Stimulated activated CD8-positive, alpha-beta memory T cell treated with anti-CD3 and anti-CD28 coated beads, Interleukin-4, amount 100 ng/mL, for 4 hours (primary cell): ENCODE data around the gene ZNF609.
"Not testable (repeated sequence)": the region's sequence is repeated elsewhere in the genome, so short reads cannot be mapped to it uniquely, and the experiment has no call there.

Experiments
- DNase-seq, 2 donors: peaks; one replicate each; pipeline ENCODE4 v3.0.0-alpha.2; 2020; ENCODE audit warnings: low read depth in 2 of 2, low spot score in 1 of 2

ZNF609 gene

DNA sequence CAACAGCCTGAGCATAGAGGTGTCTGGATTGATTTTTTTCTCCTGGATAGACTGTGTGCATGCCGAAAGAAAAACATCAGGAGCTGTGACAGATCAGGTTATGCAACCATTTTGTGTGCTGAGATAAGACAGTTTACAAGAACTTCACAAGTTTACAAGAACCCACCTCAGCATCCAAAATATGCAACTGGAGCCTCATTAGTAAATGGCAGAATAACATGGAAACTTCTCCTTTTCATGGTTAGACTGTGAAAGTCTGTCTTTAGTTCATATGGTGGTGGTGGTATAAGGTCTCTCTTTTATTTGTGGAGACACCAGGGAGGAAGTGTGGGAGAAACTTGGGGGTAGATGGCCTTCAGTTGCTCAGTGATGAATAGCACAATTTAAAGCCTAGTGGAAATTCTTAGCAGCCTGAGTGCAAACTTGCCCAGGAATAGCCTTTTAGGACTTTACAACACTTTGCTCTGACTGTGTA, 3.7 kb upstream of the ZNF609 start:
- DNase-seq = no peak

DNA sequence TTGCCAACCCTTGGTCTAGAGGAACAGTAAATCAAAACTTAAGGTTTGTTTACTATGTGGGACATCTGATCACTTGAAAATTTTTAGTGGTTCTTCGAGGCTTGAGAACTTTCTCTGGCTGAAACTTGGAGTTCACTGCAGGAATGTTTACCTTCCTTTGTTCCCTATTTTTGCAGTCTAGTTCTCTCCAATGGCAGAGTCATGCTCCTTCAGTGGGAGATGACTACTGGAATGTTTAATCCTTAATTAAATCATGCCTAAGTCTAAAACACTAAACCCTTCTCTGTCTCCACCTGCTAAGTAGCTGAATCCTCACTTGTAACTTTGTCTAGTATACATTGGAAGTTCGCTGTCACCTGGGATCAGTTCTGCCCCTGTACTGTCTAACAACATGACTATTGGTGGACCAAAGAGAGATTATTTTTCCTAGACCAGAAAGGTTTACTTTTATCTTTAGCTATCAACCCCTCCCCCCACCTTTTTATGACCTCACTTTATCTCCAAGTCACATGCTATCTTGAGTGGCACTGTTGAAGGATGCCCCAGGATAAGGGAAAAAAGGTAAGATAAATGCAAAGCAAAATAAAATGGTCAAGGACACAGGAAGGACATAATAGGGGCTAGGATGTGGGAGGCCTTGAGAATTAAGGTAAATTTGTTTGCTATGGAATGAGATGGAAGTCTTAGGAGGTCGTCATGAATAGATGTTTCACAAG, 1.2 kb upstream of the ZNF609 start:
- DNase-seq = no peak

DNA sequence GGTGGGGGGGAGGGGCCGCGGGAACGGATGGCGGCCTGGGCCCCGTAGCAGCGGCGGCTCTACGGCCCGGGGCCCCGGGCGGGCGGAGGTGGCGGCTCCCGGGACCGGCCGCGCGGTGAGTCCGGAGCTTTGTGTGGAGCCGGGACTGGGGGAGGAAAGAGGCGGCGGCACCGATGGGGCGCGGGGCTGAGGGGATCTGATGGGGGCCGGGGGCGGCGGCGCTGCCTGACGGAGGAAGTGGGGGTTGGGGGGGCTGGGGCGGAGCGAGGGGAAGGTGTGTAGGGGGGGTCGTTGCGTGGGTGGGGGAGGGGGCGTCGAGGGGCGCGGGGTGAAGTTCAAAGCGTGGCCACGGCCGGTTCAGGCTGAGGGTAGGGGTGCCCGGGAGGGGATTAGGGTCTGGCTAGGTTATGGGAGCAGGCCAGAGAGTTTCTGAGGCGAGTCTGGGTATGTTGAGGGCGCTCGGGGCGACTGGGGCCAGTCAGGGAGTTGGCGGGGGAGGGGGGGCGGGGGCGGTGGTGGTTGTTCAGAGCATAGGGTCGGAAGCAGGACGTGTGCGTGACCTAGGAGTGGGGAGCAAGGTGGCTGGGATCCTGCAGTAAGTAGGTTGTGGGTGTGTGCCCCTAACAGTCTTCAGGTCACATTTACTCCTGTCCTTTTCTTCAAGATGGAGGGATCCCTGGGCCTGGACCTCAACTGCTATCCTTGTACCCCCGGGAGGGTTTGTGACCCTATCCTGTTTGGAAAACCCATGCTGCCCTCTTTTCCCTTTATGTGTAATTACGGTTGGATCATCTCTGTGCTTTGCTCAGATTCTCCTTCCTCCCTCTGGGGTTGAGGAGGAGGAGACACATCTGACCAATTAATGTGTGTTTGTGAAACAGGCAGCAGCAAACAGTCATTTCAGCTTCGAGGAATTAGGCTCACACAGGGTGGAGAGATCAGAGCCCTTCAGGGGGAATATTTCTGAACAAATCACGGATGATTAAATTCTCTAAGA, 644 bp downstream of the ZNF609 start:
- DNase-seq = peak in 1 of 2 donors; percentile 11

DNA sequence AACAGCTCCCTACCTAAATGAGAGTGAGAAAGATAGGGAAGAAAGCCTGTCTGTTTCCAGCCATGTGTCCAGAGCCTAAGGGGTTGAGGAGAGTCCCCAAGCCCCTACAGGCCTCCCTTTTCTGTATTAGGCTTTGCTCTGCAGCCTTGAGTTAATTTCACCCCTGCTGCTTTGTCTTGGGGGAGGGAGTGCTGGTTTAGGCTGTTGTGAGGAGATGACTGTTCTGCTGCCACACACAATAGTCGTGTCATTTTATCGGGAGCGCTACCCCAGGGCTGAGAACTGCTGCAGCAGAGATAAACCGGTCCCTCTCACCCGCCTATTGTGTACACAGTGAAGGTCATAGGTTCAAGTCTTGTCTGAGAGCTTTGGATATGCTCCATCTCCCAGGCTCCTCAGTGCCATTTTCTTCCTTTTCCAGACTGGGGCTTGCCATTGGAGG, 1.4 kb downstream of the ZNF609 start:
- DNase-seq = no peak

DNA sequence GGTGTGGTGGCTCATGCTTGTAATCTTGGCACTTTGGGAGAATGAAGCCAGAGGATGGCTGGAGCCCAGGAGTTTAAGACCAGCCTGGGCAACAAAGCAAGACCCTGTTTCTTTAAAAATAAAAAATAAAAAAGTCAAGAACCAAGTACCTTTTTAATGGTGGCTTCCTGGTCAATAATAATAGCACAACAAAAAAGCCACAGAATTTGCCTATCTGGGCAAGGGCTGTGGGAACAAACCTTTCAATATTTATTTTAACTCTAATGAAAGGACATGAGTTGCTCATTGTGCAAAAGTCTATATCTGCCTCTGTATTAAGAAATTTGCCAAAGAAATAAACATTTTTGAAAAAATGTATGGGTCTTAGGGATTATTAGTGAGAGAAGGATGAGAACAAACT, 2.1 kb downstream of the ZNF609 start:
- DNase-seq = no peak

DNA sequence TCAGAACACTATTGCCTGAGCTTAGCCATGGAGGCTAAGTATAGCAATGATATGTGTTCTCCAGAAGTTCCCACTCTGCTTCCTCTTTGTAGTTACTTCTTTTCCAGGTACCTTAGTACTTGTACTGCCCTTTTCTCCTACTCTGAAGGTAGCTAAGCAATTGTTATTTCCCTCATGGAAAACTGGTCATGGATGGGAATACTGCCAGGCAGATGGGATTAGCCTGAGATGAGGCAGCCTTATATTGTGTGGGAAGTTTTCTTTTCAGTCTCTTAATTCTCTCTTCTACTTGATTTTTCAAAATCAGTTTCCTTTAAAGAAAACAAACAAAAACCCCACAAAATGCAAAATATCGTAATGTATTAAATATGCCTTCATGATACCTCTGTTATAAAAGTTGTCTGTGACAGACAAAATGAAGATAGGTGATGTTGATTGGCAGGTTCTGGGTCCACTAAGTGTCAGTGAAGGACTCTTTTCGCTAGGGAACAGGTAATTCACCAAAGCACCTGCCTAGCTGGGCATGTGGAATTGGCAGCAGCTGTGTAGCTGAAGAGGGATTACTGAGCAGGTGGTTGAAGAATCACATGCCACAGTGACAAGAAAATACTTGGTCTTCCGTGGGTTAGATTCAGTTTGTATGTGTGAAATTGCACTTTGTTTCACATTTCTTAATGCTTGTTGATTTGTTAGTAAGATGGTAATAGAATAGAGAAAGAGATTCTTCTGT, 4.1 kb downstream of the ZNF609 start:
- DNase-seq = no peak

DNA sequence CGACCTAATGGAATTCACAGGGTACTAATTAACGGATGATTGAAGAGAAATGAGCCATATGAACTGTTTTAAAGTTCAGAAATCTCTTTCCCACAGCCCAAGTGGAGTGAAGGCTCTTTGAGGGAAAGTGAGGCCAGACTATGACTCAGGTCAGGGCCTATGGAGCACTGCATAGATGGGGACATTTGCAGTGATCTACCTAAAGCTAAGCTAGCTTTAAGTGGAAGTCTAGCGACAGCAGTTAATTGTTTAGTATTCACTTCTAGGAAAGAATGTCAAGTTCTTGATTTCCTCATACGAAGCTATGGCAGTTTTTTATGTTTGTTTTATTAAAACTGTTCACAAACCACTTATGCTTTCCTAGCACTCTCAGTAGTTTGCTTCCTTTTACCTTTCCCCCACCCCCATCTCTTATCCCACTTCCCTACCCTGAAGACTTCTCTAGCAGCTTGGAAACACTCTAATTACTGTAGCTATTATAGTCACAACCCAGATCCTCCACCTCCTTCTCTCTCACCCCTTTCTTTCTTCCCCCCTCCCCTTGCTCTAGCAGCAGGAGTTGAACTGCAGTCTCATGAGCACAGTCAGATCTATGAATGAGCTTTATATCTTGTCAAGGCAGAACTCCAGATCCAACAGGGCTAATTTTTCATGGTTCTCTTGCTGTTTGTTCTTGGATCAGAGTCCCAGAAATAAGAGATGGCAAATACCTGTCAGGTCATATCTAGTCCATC, 6.2 kb downstream of the ZNF609 start:
- no peak for DNase-seq

DNA sequence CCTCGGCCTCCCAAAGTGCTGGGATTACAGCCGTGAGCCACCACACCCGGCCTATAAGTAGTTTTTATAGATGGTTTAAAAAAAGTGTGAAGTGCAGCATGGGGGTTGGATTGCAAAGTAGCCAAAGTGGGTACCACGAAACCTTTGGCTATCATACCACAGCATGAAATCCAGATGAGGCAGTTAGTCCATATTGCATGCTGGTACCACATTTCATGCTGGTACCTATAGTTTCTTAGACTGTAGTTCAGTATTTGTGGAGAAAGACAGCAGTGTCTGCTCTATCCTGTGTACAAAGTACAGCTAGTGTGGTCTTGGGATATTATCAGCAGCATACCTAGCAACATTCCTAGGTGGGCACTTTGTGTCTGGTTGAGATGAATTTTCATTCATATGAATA, 11.8 kb downstream of the ZNF609 start:
- DNase-seq = no peak

DNA sequence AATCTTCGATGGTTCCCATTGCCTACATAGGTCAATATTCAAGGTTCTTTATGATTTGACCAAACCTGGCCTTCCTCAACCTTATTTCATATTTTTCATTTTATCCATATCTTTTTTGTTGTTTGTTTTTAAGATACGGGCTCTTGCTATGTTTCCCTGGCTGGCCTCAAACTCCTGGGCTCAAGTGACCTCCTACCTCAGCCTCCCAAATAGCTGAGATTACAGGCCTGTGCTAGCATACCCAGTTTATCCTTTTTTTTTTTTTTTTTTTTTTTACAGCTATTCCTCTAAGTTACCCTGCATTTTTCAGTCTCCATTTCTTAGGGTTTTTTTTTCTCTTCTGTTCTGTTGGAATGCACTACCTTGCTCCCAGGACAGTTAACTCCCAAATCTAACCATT, 14.5 kb downstream of the ZNF609 start:
- DNase-seq = no peak

DNA sequence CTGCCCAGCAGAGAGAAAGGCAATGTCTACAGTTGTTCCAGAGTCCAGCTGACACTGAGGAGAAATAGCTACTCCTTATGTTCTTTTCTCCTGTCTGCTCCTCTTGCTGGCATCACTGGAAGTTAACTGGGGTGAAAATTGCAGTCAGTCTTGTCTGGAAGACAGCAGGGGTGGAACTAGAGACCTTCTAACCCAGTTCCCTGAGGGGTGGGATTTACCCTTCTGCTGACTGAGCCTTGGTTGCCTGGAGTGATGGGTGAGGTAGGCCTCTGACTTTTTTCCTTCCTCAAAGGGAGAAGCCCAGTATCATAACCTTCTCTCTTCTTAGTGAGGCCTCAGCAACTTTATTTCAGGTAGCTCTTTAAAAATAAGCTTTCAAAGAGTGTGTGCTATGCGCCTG, 16.2 kb downstream of the ZNF609 start:
- no peak for DNase-seq

DNA sequence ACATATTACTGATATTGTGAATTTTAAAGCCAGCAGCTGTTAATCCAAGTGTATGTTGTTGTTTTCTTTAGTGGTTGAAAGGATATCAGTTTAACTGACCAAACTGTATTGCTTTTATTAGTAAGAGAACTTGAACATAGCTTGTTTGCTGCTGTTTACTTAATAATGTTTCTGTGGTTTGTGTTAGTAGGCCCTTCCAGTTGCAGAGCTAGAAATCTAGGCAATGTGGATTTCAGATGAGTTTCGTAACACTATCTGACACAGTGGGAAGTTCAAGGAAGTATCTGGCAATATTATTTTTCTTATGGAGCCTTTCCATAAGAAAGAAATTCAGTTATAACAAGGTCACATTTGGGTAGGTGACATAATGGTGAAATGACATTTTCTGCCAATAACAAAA, 18.5 kb downstream of the ZNF609 start:
- no peak for DNase-seq

DNA sequence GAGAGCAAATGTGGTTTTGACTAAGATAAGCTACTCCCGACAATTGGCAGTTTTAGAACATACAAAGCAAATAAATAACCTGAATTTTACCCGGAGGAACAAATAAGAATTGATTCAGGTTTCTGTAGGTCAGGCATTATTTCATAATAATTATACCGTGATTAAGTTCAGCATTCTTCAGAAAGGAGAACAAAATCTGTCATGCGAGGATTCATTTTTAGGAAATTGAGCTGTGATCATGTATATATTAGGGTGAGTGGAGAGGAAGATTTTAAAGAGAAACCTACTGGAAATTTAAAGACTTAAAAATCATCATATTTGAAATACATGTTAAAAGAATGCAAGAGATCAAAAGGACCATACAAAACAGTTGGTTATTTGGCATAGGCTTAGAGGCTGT, 20.5 kb downstream of the ZNF609 start:
- DNase-seq = no peak

DNA sequence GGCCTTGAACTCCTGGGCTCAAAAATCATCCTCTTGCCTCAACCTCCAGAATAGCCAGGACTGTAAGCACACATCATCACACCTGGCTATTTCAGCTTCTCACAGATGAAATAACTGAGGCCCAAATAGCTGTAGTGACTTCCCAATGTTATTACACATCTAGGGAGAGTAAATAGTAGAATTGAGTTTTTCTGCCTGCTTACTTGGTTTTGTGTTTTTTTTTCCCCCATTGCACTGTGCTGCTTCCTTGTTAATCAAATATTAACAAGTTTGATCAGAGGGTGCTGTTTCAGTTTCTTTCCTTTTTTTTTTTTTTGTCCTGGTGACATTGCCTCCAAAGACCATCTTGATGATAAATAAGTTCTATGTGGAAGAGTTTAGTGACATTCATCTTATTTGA, 23.4 kb downstream of the ZNF609 start:
- no peak for DNase-seq

DNA sequence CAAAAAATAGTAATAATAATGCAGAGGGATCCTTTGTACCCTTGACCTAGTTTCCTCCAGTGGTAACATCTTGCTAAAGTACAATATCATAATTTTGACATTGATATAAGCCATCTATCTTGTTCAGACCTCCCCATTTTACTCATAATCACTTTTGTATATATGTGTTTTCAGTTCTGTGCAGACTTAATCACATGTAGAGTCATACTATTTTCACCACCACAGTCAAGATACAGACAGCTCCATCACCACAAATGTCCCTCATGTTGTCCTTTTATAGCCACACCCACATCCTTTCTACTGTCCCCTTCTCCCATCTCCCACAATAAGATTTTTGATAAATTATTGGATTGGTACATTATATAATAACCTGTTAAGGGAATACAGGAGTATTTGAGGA, 25.4 kb downstream of the ZNF609 start:
- DNase-seq = no peak

DNA sequence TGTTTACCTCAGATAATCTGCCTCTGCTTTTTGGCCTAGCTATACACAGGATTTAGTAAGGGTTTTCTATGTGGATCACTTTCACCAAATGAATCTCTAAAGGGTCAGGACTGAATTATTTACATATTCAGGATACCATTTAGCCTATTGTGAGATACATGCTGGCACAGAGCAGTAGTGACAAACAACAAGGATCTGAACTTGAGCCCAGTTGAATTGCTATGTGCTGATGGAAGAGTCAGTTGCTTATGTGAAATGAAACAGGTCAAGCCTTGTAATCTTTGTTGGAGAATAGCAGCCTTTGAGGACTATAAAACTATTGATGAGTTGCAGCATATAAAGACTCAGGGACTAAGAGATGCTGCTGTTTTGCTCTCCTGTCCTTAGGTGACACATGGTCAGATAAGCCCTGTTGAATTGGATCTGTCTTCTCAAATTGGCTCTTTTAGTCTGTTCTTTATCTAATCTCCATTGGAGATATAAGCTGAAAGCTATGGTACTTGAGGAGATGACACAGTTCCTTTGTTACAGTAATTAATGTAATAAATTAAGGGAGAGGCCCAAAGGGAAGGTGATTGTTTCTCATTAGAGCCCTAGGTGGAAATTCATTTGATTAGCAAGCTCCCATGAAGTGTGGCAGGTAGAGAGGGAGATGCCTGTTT, 30.4 kb downstream of the ZNF609 start:
- no peak for DNase-seq

DNA sequence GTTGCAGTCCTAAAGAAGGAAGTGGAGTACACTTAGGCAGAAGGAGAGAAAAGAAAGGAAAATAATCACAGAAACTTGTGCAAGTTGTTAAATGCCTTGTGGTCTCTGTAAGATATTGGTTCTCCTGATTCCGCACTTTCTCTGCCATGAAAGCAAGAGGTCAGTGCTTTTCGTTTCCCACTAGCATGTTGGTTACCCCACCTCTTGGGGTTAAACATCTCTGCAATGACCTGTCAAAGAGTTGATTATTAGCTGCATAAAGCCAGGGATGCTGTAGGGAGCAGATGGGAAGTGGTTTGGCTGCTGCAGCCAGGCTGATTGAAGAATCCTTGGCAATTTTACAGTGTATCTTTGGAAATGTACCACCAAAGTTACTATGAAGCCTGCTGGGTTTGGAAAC, 33.3 kb downstream of the ZNF609 start:
- DNase-seq = no peak

DNA sequence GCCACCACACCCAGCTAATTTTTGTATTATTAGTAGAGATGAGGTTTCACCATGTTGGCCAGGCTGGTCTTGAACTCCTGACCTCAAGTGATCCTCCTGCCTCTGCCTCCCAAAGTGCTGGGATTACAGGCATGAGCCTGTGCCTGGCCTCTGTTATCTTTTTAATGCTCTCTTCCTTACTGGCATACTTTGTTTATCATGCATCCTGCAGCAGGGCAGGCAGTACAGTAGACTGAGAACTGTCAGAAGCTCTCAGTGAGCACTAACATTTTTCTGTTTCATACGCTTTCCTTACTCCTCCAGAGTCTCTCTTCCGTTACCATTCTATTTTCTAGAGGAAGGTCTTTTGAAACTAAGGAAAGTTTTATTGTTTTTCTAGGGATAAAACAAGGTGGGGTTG, 35.6 kb downstream of the ZNF609 start:
- DNase-seq = not testable (repeated sequence)

DNA sequence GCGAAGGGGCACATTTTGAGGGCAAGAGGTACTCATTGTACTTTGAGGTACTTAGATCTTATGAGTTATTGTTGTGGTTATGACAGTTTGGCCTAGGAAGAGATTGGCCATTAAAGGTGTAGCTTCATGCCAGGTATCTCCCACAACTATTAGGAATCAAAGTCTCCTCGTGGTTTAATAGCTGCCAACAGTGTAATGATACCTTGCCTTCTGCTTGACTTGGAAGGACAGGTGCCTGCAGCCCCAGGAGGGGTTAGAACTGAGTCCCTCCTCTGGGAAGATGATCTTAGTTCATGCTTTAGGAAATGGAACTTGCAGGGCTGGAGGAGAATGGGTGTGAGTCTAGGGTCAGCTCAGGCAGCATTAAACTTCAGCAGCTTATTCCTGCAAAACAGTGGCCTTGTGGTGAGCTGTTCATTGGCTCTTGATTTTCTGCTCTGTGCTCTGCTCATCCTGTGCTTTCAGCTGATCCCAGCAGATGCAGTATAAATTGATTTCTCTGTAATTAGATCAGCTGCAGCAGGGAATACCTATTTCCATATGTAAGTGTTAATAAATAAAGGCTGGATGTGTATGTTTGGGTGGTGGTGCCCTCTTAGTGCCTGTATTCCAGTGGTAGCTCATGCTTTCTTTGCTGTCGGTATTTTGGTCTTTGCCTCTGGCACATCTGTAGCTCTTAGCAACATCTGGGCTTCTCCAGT, 40.5 kb downstream of the ZNF609 start:
- DNase-seq = no peak

DNA sequence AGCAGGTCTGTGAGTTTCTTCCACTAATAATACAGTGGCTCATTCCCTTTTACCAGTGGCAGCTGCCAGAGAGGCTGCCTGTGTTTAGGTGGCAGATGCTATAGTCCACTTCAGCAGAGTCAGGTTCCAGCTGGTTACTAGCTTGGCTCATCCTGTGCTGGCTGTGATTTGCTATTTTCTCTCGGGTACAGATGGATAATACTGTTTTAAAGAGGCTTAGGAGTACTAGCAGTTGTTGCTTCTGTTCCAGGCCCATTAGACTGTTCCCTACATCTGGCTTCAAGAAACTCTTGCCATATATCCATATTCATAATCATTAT, 41.0 kb downstream of the ZNF609 start:
- DNase-seq = no peak

DNA sequence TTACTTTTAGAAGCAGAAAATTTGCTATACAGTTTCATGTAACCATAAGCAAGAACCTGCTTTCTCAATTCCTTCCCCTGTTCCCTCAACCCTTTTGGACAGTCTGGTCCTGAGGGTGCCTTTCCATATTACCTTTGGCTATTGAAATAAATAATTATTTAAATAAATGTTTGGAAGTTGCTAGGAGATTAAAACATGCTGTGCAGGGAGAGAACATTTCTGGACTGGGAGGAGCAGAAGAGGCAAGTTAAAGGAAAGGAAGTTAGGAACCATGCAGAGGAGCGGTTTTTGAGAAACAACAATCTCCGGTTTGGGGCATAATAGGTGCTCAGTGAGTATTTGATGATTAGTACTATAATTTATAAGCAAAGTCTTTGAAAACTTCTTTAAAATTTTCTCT, 41.8 kb downstream of the ZNF609 start:
- DNase-seq = no peak
